GM18498 (cell line): ENCODE measurements around the gene THEM5.

ENCODE experiments used
- ATAC-seq: cut with Tn5 transposase; IDR thresholded peaks from one replicate; pipeline ENCODE4 v1.9.1; 2021; ENCODE audit warnings: mild to moderate bottlenecking, moderate library complexity; ENCODE audit not compliant: unreplicated experiment

THEM5 gene

GRCh38 chr1:151841141-151841540 lies 12.4 kb downstream of the THEM5 start:
- no peak for ATAC-seq

GRCh38 chr1:151840421-151840820 lies 13.1 kb downstream of the THEM5 start:
- no peak for ATAC-seq

- no peak for ATAC-seq
These were observed 13.8 kb downstream of the THEM5 start, which contains the start of gene C2CD4D for GRCh38 chr1:151839457-151840403. C2CD4D (minus strand) TSS chr1:151839820; CDS start chr1:151838989, 831 bp downstream.

- no peak for ATAC-seq
These were observed 14.5 kb downstream of the THEM5 start for GRCh38 chr1:151839082-151839412.

GRCh38 chr1:151838222-151839081 lies 15.1 kb downstream of the THEM5 start:
- ATAC-seq, result no peak

GRCh38 chr1:151837884-151838221 lies 15.7 kb downstream of the THEM5 start:
- ATAC-seq, result no peak

- no peak for ATAC-seq
These were observed 16.3 kb downstream of the THEM5 start for GRCh38 chr1:151837197-151837596.

- ATAC-seq, result no peak
These were observed 17.9 kb downstream of the THEM5 start for GRCh38 chr1:151835596-151835995.

- ATAC-seq, result no peak
These were observed 19.3 kb downstream of the THEM5 start for GRCh38 chr1:151834239-151834638.

GRCh38 chr1:151833172-151833900 lies 20.2 kb downstream of the THEM5 start:
- ATAC-seq, result no peak

- no peak for ATAC-seq
These were observed 21.1 kb downstream of the THEM5 start for GRCh38 chr1:151832318-151832980.

GRCh38 chr1:151831605-151832004 lies 21.9 kb downstream of the THEM5 start, which contains the start of gene RORC:
RORC (minus strand) TSS chr1:151831802; CDS start chr1:151831764, 38 bp downstream.
- no peak for ATAC-seq

GRCh38 chr1:151831256-151831591 lies 22.3 kb downstream of the THEM5 start:
- no peak for ATAC-seq

- ATAC-seq, result no peak
These were observed 23.5 kb downstream of the THEM5 start for GRCh38 chr1:151830055-151830454.

GRCh38 chr1:151829352-151830046 lies 24.0 kb downstream of the THEM5 start:
- ATAC-seq, result no peak

- no peak for ATAC-seq
These were observed 24.6 kb downstream of the THEM5 start for GRCh38 chr1:151828921-151829320.

GRCh38 chr1:151827853-151828252 lies 25.7 kb downstream of the THEM5 start:
- no peak for ATAC-seq

GRCh38 chr1:151825751-151826660 lies 27.5 kb downstream of the THEM5 start:
- no peak for ATAC-seq

GRCh38 chr1:151825204-151825603 lies 28.3 kb downstream of the THEM5 start:
- ATAC-seq, result no peak
